H1 (cell line): ENCODE data around the gene PRIMA1. TPM values are rescaled to one million over a fixed set of nuclear protein-coding genes. Genes with fewer than 3 reads are reported as not detected.

ENCODE experiments used
- CBX8 ChIP-seq: fragments of 300-800, 300-1000 bp; sonication (generic); IDR thresholded peaks from 2 replicates; pipeline ENCODE4 v1.7.1; 2016; ENCODE audit warnings: low read depth, low read length, borderline replicate concordance
- NRF1 ChIP-seq: IDR thresholded peaks from 2 replicates; pipeline ENCODE4 v1.6.1; 2011; ENCODE audit warnings: mild to moderate bottlenecking, low read depth, low read length, improper control_type of control experiment
- RNF2 ChIP-seq: fragments of 200-900, 300-1000 bp; sonication (generic); IDR thresholded peaks from 2 replicates; pipeline ENCODE4 v1.7.1; 2016; ENCODE audit warnings: borderline replicate concordance, low read depth, mild to moderate bottlenecking, antibody characterized with exemption, low read length; ENCODE audit not compliant: poor library complexity, severe bottlenecking; ENCODE audit errors: missing control alignments
- RXRA ChIP-seq: IDR thresholded peaks from 2 replicates; pipeline ENCODE4 v1.6.1; 2011; ENCODE audit warnings: low read depth, mild to moderate bottlenecking, low read length, moderate library complexity; ENCODE audit not compliant: insufficient read depth
- SIRT6 ChIP-seq: IDR thresholded peaks from one replicate; pipeline ENCODE4 v1.7.1; 2012; ENCODE audit warnings: low read length, inconsistent platforms
- TAF7 ChIP-seq: optimal IDR thresholded peaks from 2 replicates; pipeline ENCODE3; 2011; ENCODE audit warnings: low read depth, mild to moderate bottlenecking, inconsistent platforms, low read length, moderate library complexity, borderline replicate concordance
- TEAD4 ChIP-seq: IDR thresholded peaks from 2 replicates; pipeline ENCODE4 v1.6.1; 2012; ENCODE audit warnings: low read depth, low read length, inconsistent platforms, mixed read lengths
- YY1 ChIP-seq: IDR thresholded peaks from 2 replicates; pipeline ENCODE4 v1.6.1; 2011; ENCODE audit warnings: low read depth, mild to moderate bottlenecking, low read length
- polyA plus RNA-seq, 7 experiments: library from polyadenylated mRNA; depleted of rRNA in 3 of 7; stranded (reverse) in 5 of 7; unstranded in 2 of 7; fragments of >200 nt in 5 of 7; fragments of 200-250 nt in 2 of 7; gene quantifications; 1 replicate in 5 of 7; 2 replicates in 1 of 7; 4 replicates in 1 of 7; pipeline versions ENCODE4 v1.2.1 to v1.2.3, GENCODE V29; 2011 to 2013; ENCODE audit warnings: missing spikeins in 2 of 7, mixed read lengths in 2 of 7
- total RNA-seq: library from RNA; stranded (reverse); fragmentation: NEBNext Ultra II Directional; extraction: Animal tissue kit (Norgen Biotek cat#: 25700); gene quantifications from 2 replicates; pipeline ENCODE4 v1.2.1, GENCODE V29; 2021
- TF ChIP-seq, protein P1 (sequence below): fragments of 300-600 bp; sonication (generic); IDR thresholded peaks from 2 replicates; pipeline ENCODE4 v1.7.1; 2012; ENCODE audit warnings: low read length, moderate library complexity, mild to moderate bottlenecking, inconsistent platforms; ENCODE audit not compliant: insufficient replicate concordance
- TF ChIP-seq, protein P2 (sequence below): IDR thresholded peaks from 2 replicates; pipeline ENCODE4 v1.6.1; 2012; ENCODE audit warnings: inconsistent platforms

Gene PRIMA1
- total and polyA plus RNA-seq, 2 of the 8 experiments (the other 6 are each of a cell fraction or from before 2014, with no cell fraction given), result 2.8 to 4.5 TPM

DNA sequence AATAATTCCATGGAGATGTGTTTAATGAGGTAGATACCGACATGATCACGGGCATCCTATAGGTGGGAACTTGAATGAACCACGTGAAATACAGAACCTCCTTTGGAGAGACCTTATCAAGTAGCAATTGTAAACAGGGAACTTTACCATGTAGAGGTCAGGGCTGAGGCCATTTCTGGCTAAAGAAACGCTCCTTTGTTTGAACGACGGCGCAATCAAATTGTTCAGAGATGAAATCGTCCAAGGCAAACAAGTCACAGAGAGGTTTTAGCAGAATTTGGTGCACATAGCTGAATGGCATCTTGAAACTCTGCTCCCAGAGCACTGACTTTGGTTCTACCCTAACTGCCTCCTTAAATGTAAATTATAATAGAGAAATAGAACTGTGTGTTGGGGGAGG, 9.8 kb downstream of the PRIMA1 start (continued):
- TF ChIP-seq, protein P1, sequence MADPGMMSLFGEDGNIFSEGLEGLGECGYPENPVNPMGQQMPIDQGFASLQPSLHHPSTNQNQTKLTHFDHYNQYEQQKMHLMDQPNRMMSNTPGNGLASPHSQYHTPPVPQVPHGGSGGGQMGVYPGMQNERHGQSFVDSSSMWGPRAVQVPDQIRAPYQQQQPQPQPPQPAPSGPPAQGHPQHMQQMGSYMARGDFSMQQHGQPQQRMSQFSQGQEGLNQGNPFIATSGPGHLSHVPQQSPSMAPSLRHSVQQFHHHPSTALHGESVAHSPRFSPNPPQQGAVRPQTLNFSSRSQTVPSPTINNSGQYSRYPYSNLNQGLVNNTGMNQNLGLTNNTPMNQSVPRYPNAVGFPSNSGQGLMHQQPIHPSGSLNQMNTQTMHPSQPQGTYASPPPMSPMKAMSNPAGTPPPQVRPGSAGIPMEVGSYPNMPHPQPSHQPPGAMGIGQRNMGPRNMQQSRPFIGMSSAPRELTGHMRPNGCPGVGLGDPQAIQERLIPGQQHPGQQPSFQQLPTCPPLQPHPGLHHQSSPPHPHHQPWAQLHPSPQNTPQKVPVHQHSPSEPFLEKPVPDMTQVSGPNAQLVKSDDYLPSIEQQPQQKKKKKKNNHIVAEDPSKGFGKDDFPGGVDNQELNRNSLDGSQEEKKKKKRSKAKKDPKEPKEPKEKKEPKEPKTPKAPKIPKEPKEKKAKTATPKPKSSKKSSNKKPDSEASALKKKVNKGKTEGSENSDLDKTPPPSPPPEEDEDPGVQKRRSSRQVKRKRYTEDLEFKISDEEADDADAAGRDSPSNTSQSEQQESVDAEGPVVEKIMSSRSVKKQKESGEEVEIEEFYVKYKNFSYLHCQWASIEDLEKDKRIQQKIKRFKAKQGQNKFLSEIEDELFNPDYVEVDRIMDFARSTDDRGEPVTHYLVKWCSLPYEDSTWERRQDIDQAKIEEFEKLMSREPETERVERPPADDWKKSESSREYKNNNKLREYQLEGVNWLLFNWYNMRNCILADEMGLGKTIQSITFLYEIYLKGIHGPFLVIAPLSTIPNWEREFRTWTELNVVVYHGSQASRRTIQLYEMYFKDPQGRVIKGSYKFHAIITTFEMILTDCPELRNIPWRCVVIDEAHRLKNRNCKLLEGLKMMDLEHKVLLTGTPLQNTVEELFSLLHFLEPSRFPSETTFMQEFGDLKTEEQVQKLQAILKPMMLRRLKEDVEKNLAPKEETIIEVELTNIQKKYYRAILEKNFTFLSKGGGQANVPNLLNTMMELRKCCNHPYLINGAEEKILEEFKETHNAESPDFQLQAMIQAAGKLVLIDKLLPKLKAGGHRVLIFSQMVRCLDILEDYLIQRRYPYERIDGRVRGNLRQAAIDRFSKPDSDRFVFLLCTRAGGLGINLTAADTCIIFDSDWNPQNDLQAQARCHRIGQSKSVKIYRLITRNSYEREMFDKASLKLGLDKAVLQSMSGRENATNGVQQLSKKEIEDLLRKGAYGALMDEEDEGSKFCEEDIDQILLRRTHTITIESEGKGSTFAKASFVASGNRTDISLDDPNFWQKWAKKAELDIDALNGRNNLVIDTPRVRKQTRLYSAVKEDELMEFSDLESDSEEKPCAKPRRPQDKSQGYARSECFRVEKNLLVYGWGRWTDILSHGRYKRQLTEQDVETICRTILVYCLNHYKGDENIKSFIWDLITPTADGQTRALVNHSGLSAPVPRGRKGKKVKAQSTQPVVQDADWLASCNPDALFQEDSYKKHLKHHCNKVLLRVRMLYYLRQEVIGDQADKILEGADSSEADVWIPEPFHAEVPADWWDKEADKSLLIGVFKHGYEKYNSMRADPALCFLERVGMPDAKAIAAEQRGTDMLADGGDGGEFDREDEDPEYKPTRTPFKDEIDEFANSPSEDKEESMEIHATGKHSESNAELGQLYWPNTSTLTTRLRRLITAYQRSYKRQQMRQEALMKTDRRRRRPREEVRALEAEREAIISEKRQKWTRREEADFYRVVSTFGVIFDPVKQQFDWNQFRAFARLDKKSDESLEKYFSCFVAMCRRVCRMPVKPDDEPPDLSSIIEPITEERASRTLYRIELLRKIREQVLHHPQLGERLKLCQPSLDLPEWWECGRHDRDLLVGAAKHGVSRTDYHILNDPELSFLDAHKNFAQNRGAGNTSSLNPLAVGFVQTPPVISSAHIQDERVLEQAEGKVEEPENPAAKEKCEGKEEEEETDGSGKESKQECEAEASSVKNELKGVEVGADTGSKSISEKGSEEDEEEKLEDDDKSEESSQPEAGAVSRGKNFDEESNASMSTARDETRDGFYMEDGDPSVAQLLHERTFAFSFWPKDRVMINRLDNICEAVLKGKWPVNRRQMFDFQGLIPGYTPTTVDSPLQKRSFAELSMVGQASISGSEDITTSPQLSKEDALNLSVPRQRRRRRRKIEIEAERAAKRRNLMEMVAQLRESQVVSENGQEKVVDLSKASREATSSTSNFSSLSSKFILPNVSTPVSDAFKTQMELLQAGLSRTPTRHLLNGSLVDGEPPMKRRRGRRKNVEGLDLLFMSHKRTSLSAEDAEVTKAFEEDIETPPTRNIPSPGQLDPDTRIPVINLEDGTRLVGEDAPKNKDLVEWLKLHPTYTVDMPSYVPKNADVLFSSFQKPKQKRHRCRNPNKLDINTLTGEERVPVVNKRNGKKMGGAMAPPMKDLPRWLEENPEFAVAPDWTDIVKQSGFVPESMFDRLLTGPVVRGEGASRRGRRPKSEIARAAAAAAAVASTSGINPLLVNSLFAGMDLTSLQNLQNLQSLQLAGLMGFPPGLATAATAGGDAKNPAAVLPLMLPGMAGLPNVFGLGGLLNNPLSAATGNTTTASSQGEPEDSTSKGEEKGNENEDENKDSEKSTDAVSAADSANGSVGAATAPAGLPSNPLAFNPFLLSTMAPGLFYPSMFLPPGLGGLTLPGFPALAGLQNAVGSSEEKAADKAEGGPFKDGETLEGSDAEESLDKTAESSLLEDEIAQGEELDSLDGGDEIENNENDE, result no peak
- TF ChIP-seq NRF1 (no peak), CBX8 (no peak), RNF2 (no peak), RXRA (no peak), SIRT6 (no peak), YY1 (no peak), TEAD4 (no peak), TAF7 (no peak)
- TF ChIP-seq, protein P2, sequence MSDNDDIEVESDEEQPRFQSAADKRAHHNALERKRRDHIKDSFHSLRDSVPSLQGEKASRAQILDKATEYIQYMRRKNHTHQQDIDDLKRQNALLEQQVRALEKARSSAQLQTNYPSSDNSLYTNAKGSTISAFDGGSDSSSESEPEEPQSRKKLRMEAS, result no peak
- TF ChIP-seq, all 59 proteins: peak for 0
